Measurements from ENCODE around the gene RHOT2. TPM values are rescaled to one million over a fixed set of nuclear protein-coding genes. Genes with fewer than 3 reads are reported as not detected.

Gene RHOT2
- total RNA-seq, 4 donors from 2014 or later, result 49.7 to 81.8 (median 57.6) TPM

DNA sequence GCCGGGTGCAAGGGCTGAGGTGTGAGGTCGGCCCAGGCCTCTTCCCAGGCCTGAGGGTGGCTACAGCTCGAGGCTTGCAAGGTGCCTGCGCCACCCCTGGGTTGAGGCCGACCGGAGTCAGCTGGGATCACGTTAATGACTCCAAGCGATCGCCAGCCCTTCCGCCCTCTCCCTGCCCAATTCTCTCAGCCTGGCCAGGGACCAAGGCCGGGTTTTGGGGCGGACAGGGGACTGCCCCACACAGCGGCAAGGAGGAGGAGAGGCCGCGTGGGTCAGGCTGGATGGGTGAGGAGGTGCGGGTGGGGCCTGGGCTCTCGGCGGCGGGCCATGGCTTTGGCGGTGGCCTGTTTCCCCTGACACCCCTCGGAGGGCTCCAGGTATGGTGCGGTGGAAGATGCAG lies 25.4 kb downstream of the RHOT2 start:
- no peaks in the 10 kb centered on the region for H3K9me3 ChIP-seq
- no peak overlapping the region for H3K4me3 ChIP-seq (replicated peaks in 1 of 3)
- no peak overlapping the region for H3K27ac ChIP-seq
- no peaks in the 10 kb centered on the region for H3K36me3 ChIP-seq
- DNase-seq, result no peak
- intact Hi-C loops (cut with DNase I), result no loop called here
- no peaks in the 10 kb centered on the region for H3K27me3 ChIP-seq
- TF ChIP-seq, protein P1, sequence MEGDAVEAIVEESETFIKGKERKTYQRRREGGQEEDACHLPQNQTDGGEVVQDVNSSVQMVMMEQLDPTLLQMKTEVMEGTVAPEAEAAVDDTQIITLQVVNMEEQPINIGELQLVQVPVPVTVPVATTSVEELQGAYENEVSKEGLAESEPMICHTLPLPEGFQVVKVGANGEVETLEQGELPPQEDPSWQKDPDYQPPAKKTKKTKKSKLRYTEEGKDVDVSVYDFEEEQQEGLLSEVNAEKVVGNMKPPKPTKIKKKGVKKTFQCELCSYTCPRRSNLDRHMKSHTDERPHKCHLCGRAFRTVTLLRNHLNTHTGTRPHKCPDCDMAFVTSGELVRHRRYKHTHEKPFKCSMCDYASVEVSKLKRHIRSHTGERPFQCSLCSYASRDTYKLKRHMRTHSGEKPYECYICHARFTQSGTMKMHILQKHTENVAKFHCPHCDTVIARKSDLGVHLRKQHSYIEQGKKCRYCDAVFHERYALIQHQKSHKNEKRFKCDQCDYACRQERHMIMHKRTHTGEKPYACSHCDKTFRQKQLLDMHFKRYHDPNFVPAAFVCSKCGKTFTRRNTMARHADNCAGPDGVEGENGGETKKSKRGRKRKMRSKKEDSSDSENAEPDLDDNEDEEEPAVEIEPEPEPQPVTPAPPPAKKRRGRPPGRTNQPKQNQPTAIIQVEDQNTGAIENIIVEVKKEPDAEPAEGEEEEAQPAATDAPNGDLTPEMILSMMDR (IDR thresholded peaks at IDR 0.05), result no peak
- no peak for TF ChIP-seq POLR2A (IDR thresholded peaks at IDR 0.05)
- 67% methylated on average over 13 of the region's 22 CpGs; no CpG with 5 or more reads in 1 of the 2 donors for WGBS, 2 donors
- peaks cover 28 to 41% of the 10 kb centered on the region in 2 donors for H3K4me1 ChIP-seq

DNA sequence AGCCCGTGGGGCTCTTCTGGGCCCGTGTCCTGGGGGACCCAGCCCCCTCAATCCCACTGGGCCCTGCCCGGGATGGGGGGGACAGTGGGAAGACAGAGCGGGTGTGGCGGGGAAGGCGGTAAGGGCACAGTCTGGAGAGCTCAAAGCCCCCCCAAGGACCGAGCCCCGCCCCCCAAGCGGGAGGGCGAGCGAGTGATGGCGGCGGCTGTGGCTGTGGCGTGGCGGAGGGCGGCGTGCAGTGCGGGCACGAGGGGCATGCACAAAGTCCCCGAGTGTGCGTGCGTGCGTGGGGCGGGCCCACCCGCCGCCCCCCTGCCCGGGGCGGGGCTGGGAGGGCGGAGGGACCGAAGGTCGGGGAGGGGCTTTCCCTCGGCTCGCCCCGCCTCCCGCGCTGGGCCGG lies 25.8 kb downstream of the RHOT2 start:
- intact Hi-C loops (cut with DNase I), result no loop called here
- Histone ChIP-seq H3K9me3 (no peaks in the 10 kb centered on the region), H3K4me3 (replicated peaks in 1 of 3) (no peak overlapping the region), H3K36me3 (no peaks in the 10 kb centered on the region), H3K27me3 (no peaks in the 10 kb centered on the region), H3K27ac (no peak overlapping the region), H3K4me1 (peaks cover 28 to 40% of the 10 kb centered on the region in 2 donors)
- whole genome bisulfite sequencing, 2 donors, result 45% methylated on average over 16 of the region's 37 CpGs; no CpG with 5 or more reads in 1 of the 2 donors
- no peak for DNase-seq
- TF ChIP-seq, protein P1 (IDR thresholded peaks at IDR 0.05), result no peak
- TF ChIP-seq POLR2A (IDR thresholded peaks at IDR 0.05), result no peak

DNA sequence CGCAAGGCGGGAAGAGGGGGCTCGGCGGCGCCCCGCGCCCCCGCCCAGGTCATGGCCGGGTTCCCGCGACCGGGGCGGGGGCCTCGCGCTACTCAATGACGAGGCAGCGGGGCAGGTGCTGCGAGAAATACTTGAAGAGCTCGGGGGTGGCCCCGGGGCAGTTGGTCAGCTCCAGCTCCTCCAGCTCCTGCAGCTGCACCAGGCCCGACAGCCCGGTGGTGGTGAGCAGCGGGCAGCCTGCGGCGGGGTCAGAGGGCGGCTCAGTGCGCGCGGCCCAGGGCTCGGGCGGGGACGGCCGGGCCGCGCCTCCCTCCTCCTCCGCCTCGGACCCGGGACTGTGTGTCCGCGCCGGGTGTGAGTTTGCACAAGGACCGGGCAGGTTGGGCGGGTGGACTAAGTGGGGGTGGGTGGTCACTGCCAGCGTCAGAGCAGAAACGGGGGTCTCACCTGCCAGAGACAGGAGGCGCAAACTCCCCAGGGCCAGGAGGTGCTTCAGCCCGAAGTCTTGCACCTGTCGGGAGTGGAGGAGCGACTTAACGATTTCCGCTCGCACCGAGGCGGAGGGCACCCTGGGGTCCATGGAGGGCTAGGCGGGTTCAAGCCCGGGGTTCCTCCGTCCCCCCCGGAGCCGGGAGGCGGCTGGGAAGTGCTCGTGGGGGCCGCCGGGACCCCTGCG lies 26.4 kb downstream of the RHOT2 start:
- H3K4me1 ChIP-seq, result peaks cover 27 to 34% of the 10 kb centered on the region in 2 donors
- TF ChIP-seq POLR2A (IDR thresholded peaks at IDR 0.05), result no peak
- TF ChIP-seq, protein P1 (IDR thresholded peaks at IDR 0.05), result no peak
- H3K4me3 ChIP-seq (replicated peaks in 1 of 3), result peak overlapping the region in 1 of 3 donors; percentile 32
- no peak for DNase-seq
- no peaks in the 10 kb centered on the region for H3K36me3 ChIP-seq
- H3K9me3 ChIP-seq, result no peaks in the 10 kb centered on the region
- intact Hi-C loops (cut with DNase I), result no loop called here
- H3K27me3 ChIP-seq, result no peaks in the 10 kb centered on the region
- H3K27ac ChIP-seq, result no peak overlapping the region
- WGBS, 2 donors, result 0 to 9% methylated on average over 3 to 29 of the region's 64 CpGs

DNA sequence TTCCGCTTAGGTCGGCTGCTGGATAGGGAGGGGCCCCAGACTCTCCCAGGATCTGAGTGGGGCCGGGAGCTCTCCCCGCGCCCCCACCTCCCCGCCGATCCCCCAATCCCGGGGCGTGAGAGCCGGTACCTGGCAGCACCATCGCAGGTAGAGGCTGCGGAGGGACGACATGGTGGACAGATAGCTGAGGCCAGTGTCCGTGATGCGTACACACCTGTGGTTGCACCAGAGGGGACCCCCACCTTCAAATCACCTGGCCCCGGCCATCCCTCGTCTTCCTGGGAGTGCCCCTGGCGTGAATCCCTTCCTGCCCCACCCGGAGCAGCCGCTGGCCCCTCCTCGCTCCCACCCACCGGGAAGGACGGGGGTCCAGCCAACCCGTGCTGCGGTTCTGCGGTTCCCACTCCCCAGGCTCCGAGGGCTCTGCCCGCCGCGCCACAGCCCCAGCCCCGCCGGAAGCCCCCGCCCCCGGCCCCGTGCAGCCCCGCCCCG lies 27.0 kb downstream of the RHOT2 start:
- H3K4me3 ChIP-seq (replicated peaks in 1 of 3), result peak overlapping the region in 1 of 3 donors; percentile 32
- WGBS, 2 donors, result 0 to 3% methylated on average over 4 to 14 of the region's 37 CpGs
- no peak overlapping the region for H3K27ac ChIP-seq

More for the DNA sequence above, 27.0 kb downstream of the RHOT2 start:
- no peak for TF ChIP-seq POLR2A (IDR thresholded peaks at IDR 0.05)
- TF ChIP-seq, protein P1 (IDR thresholded peaks at IDR 0.05), result no peak
- peaks cover 21 to 29% of the 10 kb centered on the region in 2 donors for H3K4me1 ChIP-seq
- no peak for DNase-seq
- intact Hi-C loops (cut with DNase I), result no loop called here
- H3K9me3 ChIP-seq, result no peaks in the 10 kb centered on the region
- H3K27me3 ChIP-seq, result no peaks in the 10 kb centered on the region
- H3K36me3 ChIP-seq, result no peaks in the 10 kb centered on the region
